ENCODE data around the gene SLC2A13. TPM values are rescaled to one million over a fixed set of nuclear protein-coding genes. Genes with fewer than 3 reads are reported as not detected.
"Not testable (repeated sequence)": the region's sequence is repeated elsewhere in the genome, so short reads cannot be mapped to it uniquely, and the experiment has no call there.

Gene SLC2A13
- total RNA-seq, 2 donors from 2014 or later = 5.9 to 13.7 TPM

DNA sequence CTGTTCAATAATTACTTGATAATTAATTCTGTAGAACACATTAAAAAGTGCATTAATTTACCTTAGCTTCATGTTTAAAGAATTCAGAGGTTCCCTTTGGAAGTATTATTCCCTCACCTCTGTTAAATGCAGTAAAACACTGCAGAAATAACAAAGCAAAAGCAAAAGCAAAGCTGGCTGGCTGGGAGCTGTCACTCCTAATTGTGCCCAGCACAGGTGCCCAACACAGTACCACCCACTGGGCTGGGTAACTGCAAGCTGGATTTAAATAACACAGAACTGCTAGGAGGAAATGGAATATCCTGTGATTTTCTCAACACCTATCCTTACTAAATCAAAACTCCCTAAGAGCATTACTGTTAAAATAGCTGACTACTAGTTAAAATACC, 72.6 kb downstream of the SLC2A13 start:
- H3K36me3 ChIP-seq = no peaks in the 10 kb centered on the region
- intact Hi-C loops (cut with DNase I) = loop anchor here (5.0 kb wide), 1 partner anchor 74 kb away; the partner anchor contains the start of gene SLC2A13
- no peak for DNase-seq (ENCODE audit: low spot score)
- no peaks in the 10 kb centered on the region for H3K9me3 ChIP-seq
- H3K4me1 ChIP-seq (replicated peaks) = no peaks in the 10 kb centered on the region
- H3K27ac ChIP-seq = no peak overlapping the region
- TF ChIP-seq POLR2AphosphoS5 (IDR thresholded peaks at IDR 0.05) (no peak), POLR2A (IDR thresholded peaks at IDR 0.05) (no peak), CTCF (IDR thresholded peaks at IDR 0.05) (no peak)
- H3K4me3 ChIP-seq = no peak overlapping the region
- no peaks in the 10 kb centered on the region for H3K27me3 ChIP-seq (replicated peaks; ENCODE audit: insufficient read depth)

- no peak overlapping the region for H3K4me3 ChIP-seq
- H3K4me1 ChIP-seq (replicated peaks) = no peaks in the 10 kb centered on the region
- WGBS = 82% methylated on average over 5 of the region's 5 CpGs
- intact Hi-C loops (cut with DNase I) = loop anchor here (5.0 kb wide), 1 partner anchor 75 kb away; the partner anchor contains the start of gene SLC2A13
- TF ChIP-seq POLR2AphosphoS5 (IDR thresholded peaks at IDR 0.05) = no peak
- no peak for TF ChIP-seq POLR2A (IDR thresholded peaks at IDR 0.05)
- no peak for TF ChIP-seq CTCF (IDR thresholded peaks at IDR 0.05)
- DNase-seq (ENCODE audit: low spot score) = no peak
- no peaks in the 10 kb centered on the region for H3K27me3 ChIP-seq (replicated peaks; ENCODE audit: insufficient read depth)
- no peaks in the 10 kb centered on the region for H3K9me3 ChIP-seq
- H3K36me3 ChIP-seq = no peaks in the 10 kb centered on the region
- H3K27ac ChIP-seq = no peak overlapping the region
Measured at GRCh38 chr12:40032433-40033241, 73.2 kb downstream of the SLC2A13 start.

- H3K4me1 ChIP-seq (replicated peaks) = no peaks in the 10 kb centered on the region
- no peaks in the 10 kb centered on the region for H3K36me3 ChIP-seq
- H3K9me3 ChIP-seq = no peaks in the 10 kb centered on the region
- WGBS = 77% methylated on average over 3 of the region's 3 CpGs
- TF ChIP-seq POLR2AphosphoS5 (IDR thresholded peaks at IDR 0.05) = no peak
- TF ChIP-seq POLR2A (IDR thresholded peaks at IDR 0.05) = no peak
- TF ChIP-seq CTCF (IDR thresholded peaks at IDR 0.05) = no peak
- H3K4me3 ChIP-seq = no peak overlapping the region
- no peaks in the 10 kb centered on the region for H3K27me3 ChIP-seq (replicated peaks; ENCODE audit: insufficient read depth)
- intact Hi-C loops (cut with DNase I) = loop anchor here (5.0 kb wide), 1 partner anchor 75 kb away; the partner anchor contains the start of gene SLC2A13
- DNase-seq (ENCODE audit: low spot score) = no peak
- H3K27ac ChIP-seq = no peak overlapping the region
Measured at GRCh38 chr12:40031965-40032364, 73.9 kb downstream of the SLC2A13 start.

- not testable (repeated sequence) for H3K36me3 ChIP-seq; H3K4me1 ChIP-seq (replicated peaks); H3K27me3 ChIP-seq (replicated peaks; ENCODE audit: insufficient read depth); DNase-seq (ENCODE audit: low spot score); H3K4me3 ChIP-seq; H3K9me3 ChIP-seq; H3K27ac ChIP-seq
- intact Hi-C loops (cut with DNase I) = loop anchor here (5.0 kb wide), 1 partner anchor 76 kb away; the partner anchor contains the start of gene SLC2A13
- 87% methylated on average over 9 of the region's 9 CpGs for WGBS
Measured at GRCh38 chr12:40030970-40031369, 74.9 kb downstream of the SLC2A13 start.

DNA sequence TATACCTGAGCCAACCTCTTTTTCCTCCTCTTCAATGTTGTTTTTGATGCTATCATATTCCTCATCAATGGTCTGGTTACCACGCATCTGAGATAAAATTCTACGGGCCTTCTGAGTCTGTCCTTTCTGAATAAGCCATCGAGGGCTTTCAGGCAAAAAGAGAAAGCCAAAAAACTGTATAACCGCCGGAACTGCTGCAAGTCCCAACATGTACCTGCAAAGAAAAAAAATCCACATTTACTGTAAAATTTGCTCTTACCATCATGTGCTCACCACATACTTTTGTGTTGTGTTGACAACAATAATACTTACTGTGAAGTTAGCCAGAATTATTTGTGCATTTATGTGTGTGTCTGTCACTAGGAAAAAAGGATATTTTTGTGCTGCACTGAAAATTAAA, 77.6 kb downstream of the SLC2A13 start:
- TF ChIP-seq POLR2A (IDR thresholded peaks at IDR 0.05) (no peak), POLR2AphosphoS5 (IDR thresholded peaks at IDR 0.05) (no peak), CTCF (IDR thresholded peaks at IDR 0.05) (no peak)
- Histone ChIP-seq H3K27ac (no peak overlapping the region), H3K36me3 (no peaks in the 10 kb centered on the region), H3K4me3 (no peak overlapping the region), H3K9me3 (no peaks in the 10 kb centered on the region), H3K27me3 (replicated peaks; ENCODE audit: insufficient read depth) (no peaks in the 10 kb centered on the region), H3K4me1 (replicated peaks) (no peaks in the 10 kb centered on the region)
- intact Hi-C loops (cut with DNase I) = no loop called here
- no peak for DNase-seq (ENCODE audit: low spot score)
- WGBS = 62% methylated on average over 5 of the region's 5 CpGs
